Measurements from ENCODE around the gene NCKAP5L.

GRCh38 chr12:49764126-49764525, 64.1 kb downstream of the NCKAP5L start:
- TF ChIP-seq CTCF (conservative IDR thresholded peaks at IDR 0.05) (no peak), EZH2 (IDR thresholded peaks at IDR 0.05; ENCODE audit: low read depth) (no peak)
